CD14-positive monocyte (primary cell): ENCODE data around the gene ATP5MC3. TPM values are rescaled to one million over a fixed set of nuclear protein-coding genes. Genes with fewer than 3 reads are reported as not detected.
A peak's percentile ranks its signal among the peaks of the same experiment; 100 is the strongest.

Source experiments
- DNase-seq, 3 donors: peaks; one replicate each; pipeline ENCODE4 v3.0.0-alpha.2; 2011 to 2022
- H2AFZ ChIP-seq: 2 replicates; pipeline ENCODE4 v1.6.0; 2012; ENCODE audit warnings: mild to moderate bottlenecking, low read depth, low read length, inconsistent platforms; ENCODE audit not compliant: insufficient read depth, poor library complexity, severe bottlenecking
- H3K27ac ChIP-seq, 2 donors: 1 replicate in 1 of 2; 2 replicates in 1 of 2; pipeline ENCODE4 v1.5.1; 2012 to 2013; ENCODE audit warnings: low read length in 2 of 2, control low read depth in 1 of 2, inconsistent platforms in 1 of 2, low read depth in 1 of 2, mild to moderate bottlenecking in 1 of 2
- H3K27me3 ChIP-seq, 2 donors: one replicate each; pipeline versions ENCODE4 v1.6.0 to v1.6.1; 2011 to 2013; ENCODE audit warnings: low read length in 2 of 2; ENCODE audit not compliant: control insufficient read depth in 2 of 2, insufficient read depth in 2 of 2
- H3K36me3 ChIP-seq, 2 donors: replicated peaks in 1 of 2; 1 replicate in 1 of 2; 2 replicates in 1 of 2; pipeline versions ENCODE4 v1.5.1 to v1.6.1; 2012 to 2013; ENCODE audit warnings: low read length in 2 of 2, control low read depth in 1 of 2, inconsistent platforms in 1 of 2, mild to moderate bottlenecking in 1 of 2; ENCODE audit not compliant: insufficient read depth in 2 of 2, control insufficient read depth in 1 of 2
- H3K4me1 ChIP-seq, 2 donors: 1 replicate in 1 of 2; 2 replicates in 1 of 2; pipeline versions ENCODE4 v1.5.1 to v1.6.1; 2012 to 2013; ENCODE audit warnings: low read length in 2 of 2, control low read depth in 1 of 2, inconsistent platforms in 1 of 2, mild to moderate bottlenecking in 1 of 2, moderate library complexity in 1 of 2; ENCODE audit not compliant: insufficient read depth in 2 of 2, control insufficient read depth in 1 of 2
- H3K4me2 ChIP-seq: replicated peaks from 2 replicates; pipeline ENCODE3; 2012; ENCODE audit warnings: low read length, moderate library complexity, mild to moderate bottlenecking; ENCODE audit not compliant: poor library complexity, severe bottlenecking; ENCODE audit errors: extremely low read depth
- H3K4me3 ChIP-seq, 3 experiments: fragments of 200-600 bp in 1 of 3; sonication (generic) in 1 of 3; replicated peaks in 1 of 3; 1 replicate in 2 of 3; 2 replicates in 1 of 3; pipeline ENCODE4 v1.5.1; 2011 to 2013; ENCODE audit warnings: low read length in 3 of 3, mild to moderate bottlenecking in 3 of 3, control low read depth in 2 of 3, low read depth in 2 of 3, inconsistent platforms in 1 of 3, moderate library complexity in 1 of 3
- H3K79me2 ChIP-seq: 2 replicates; pipeline ENCODE4 v1.6.0; 2012; ENCODE audit warnings: mild to moderate bottlenecking, control low read depth, inconsistent platforms, low read length, moderate library complexity; ENCODE audit not compliant: insufficient read depth
- H3K9ac ChIP-seq: 2 replicates; pipeline ENCODE4 v1.6.0; 2017; ENCODE audit warnings: low read length, mild to moderate bottlenecking; ENCODE audit not compliant: insufficient read depth, poor library complexity, severe bottlenecking
- H3K9me3 ChIP-seq, 2 donors: replicated peaks in 1 of 2; 1 replicate in 1 of 2; 2 replicates in 1 of 2; pipeline versions ENCODE4 v1.5.1 to v1.6.1; 2012 to 2013; ENCODE audit warnings: low read length in 2 of 2, control low read depth in 1 of 2; ENCODE audit not compliant: control insufficient read depth in 1 of 2, insufficient read depth in 1 of 2
- H4K20me1 ChIP-seq: 2 replicates; pipeline ENCODE4 v1.6.0; 2012; ENCODE audit warnings: mild to moderate bottlenecking, low read length, control low read depth, moderate library complexity; ENCODE audit not compliant: insufficient read depth
- H3K27ac Mint-ChIP-seq, 7 donors: one replicate each; pipeline ENCODE4 v1.8.0; 2020; ENCODE audit warnings: mild to moderate bottlenecking in 7 of 7, mixed read lengths in 7 of 7, moderate library complexity in 6 of 7, inconsistent platforms in 2 of 7
- H3K27me3 Mint-ChIP-seq, 3 donors: one replicate each; pipeline ENCODE4 v1.8.0; 2021 to 2022; ENCODE audit warnings: low read depth in 3 of 3, mild to moderate bottlenecking in 3 of 3, mixed read lengths in 3 of 3, moderate library complexity in 3 of 3, inconsistent platforms in 1 of 3
- H3K36me3 Mint-ChIP-seq, 2 donors: one replicate each; pipeline ENCODE4 v1.8.0; 2020; ENCODE audit warnings: mixed read lengths in 2 of 2, inconsistent platforms in 1 of 2, mild to moderate bottlenecking in 1 of 2
- H3K4me1 Mint-ChIP-seq: one replicate; pipeline ENCODE4 v1.8.0; 2020; ENCODE audit warnings: mild to moderate bottlenecking, mixed read lengths
- H3K4me3 Mint-ChIP-seq, 2 donors: one replicate each; pipeline ENCODE4 v1.8.0; 2020; ENCODE audit warnings: mild to moderate bottlenecking in 2 of 2, mixed read lengths in 2 of 2, moderate library complexity in 1 of 2
- H3K9me3 Mint-ChIP-seq, 7 donors: one replicate each; pipeline ENCODE4 v1.8.0; 2020 to 2022; ENCODE audit warnings: mixed read lengths in 7 of 7, mild to moderate bottlenecking in 6 of 7, moderate library complexity in 6 of 7, inconsistent platforms in 2 of 7
- CTCF ChIP-seq: fragments of 200-600 bp; IDR thresholded peaks from one replicate; pipeline ENCODE4 v1.8.0; 2022; ENCODE audit warnings: antibody characterized with exemption, mild to moderate bottlenecking
- WGBS: methylation state at CpG from one replicate; pipeline ENCODE4 v1.1.5; 2013; ENCODE audit warnings: missing lambda C conversion rate; ENCODE audit not compliant: insufficient coverage; 5-methylcytosine and 5-hydroxymethylcytosine counted together
- intact Hi-C, 2 donors: fragments of 100-400 bp; cut with micrococcal nuclease; formaldehyde crosslinking; loops; one replicate each; pipeline versions ENCODE4 v1.15.0 to v1.15.1; 2023
- polyA plus RNA-seq, 3 donors: library from polyadenylated mRNA; depleted of rRNA in 1 of 3; unstranded in 2 of 3; stranded (reverse) in 1 of 3; fragments of 300-500 nt in 2 of 3; fragments of >200 nt in 1 of 3; fragmentation: Illumina TruSeq in 2 of 3; gene quantifications; 1 replicate in 2 of 3; 2 replicates in 1 of 3; pipeline ENCODE4 v1.2.3, GENCODE V29; 2012 to 2021

ATP5MC3 gene
- polyA plus RNA-seq, 3 donors = 139 to 533 (median 493) TPM

- H4K20me1 ChIP-seq = no peaks in the 10 kb centered on the region
- H3K36me3 ChIP-seq = no peaks in the 10 kb centered on the region
- peaks cover 6 to 16% (median 13%) of the 10 kb centered on the region in 3 donors for H3K27me3 Mint-ChIP-seq
- H3K79me2 ChIP-seq = no peaks in the 10 kb centered on the region
- no CpG with 5 or more reads among the region's 3 CpGs for WGBS
- H3K27me3 ChIP-seq = peaks cover 15 to 29% of the 10 kb centered on the region in 2 donors
- H3K27ac ChIP-seq = no peak overlapping the region
- no peak overlapping the region for H3K27ac Mint-ChIP-seq
- intact Hi-C loops = no loop called here
- H3K4me3 ChIP-seq = no peak overlapping the region
- H3K4me2 ChIP-seq = no peak overlapping the region
- TF ChIP-seq CTCF = no peak
- H3K4me1 Mint-ChIP-seq = no peaks in the 10 kb centered on the region
- no peak overlapping the region for H2AFZ ChIP-seq
- no peaks in the 10 kb centered on the region for H3K9me3 ChIP-seq
- no peak overlapping the region for H3K9ac ChIP-seq
- peaks cover 0 to 1% (median 0%) of the 10 kb centered on the region in 7 donors for H3K9me3 Mint-ChIP-seq
- H3K4me3 Mint-ChIP-seq = no peak overlapping the region
- H3K4me1 ChIP-seq = no peaks in the 10 kb centered on the region
- H3K36me3 Mint-ChIP-seq = no peaks in the 10 kb centered on the region
- DNase-seq = no peak
These were observed 24.0 kb upstream of the ATP5MC3 start for GRCh38 chr2:175205523-175205922.

DNA sequence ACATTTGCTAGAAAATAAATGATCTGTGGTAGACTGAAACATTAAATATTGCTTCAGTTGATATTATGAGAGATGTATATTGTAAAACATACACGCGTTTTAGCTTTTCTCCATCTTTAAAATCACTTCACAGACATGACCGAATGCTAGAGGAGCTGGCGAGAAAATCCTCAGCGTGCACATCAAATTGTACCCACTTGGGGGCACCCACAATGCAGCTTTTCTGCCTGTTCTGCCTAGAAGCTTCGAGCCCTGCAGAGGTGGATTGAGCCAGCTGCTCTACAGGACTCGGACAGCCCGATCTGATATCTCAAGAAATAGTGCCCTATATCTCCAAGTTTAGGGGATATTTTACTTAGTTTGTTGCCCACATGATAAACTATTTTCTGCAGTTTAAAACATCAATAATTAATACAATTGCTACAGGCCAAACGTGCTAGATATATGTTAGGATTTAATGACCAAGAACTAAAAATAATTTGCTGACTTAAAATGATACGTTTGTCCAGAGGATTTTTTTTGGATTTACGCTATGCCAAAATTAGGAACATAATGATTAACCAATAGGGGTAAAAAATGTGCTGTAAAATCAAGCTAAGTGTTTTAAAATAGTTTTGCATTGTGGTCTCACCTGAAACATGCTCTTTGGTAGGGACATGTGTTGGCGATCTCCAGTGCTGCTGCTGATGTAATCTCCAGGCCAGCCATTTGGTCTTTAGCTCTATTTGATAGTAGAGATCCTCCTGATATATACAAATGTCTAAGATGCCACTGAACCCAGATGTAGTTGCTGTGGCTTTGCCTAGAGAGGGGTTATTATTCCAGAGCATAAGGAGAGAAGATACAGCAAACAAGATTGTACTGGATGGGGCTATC is 22.3 kb upstream of the ATP5MC3 start:
- WGBS = 50% methylated on average over 2 of the region's 12 CpGs
- Histone ChIP-seq H3K36me3 (no peaks in the 10 kb centered on the region), H3K27me3 (peaks cover 15 to 29% of the 10 kb centered on the region in 2 donors), H2AFZ (no peak overlapping the region), H3K4me2 (no peak overlapping the region), H3K79me2 (no peaks in the 10 kb centered on the region), H3K27ac (no peak overlapping the region), H3K9me3 (no peaks in the 10 kb centered on the region), H3K4me1 (no peaks in the 10 kb centered on the region), H3K9ac (no peak overlapping the region), H3K4me3 (no peak overlapping the region), H4K20me1 (no peaks in the 10 kb centered on the region)
- Mint-ChIP-seq H3K36me3 (no peaks in the 10 kb centered on the region), H3K9me3 (peaks cover 0 to 9% (median 4%) of the 10 kb centered on the region in 7 donors), H3K4me1 (no peaks in the 10 kb centered on the region), H3K4me3 (no peak overlapping the region), H3K27me3 (peaks cover 6 to 18% (median 15%) of the 10 kb centered on the region in 3 donors), H3K27ac (no peak overlapping the region)
- intact Hi-C loops = no loop called here
- DNase-seq = peak in 1 of 3 donors; percentile 4
- TF ChIP-seq CTCF = peak; percentile 22
